ENCODE measurements around the gene LRP1B. TPM values are rescaled to one million over a fixed set of nuclear protein-coding genes. Genes with fewer than 3 reads are reported as not detected.

The LRP1B gene
- total RNA-seq, 1 donor from 2014 or later = 0.25 TPM

DNA sequence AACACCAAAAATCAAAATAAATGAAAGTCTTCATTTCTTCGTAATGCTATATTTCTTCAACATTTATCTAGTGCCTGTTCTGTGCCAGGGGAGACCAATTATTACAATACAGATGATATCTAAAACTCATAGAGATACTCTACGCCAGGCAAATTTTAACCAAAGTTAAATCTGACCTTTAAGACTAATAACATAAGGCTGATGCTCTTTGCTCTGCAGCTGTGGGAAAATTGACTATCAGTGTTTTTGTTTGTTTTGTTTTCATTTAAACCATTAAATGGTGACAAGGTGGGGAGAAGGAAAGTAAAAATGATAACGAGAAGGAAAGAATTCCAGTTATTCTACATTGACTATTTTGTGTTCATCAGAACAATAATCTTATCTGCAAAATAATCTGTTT lies 406.4 kb downstream of the LRP1B start:
- TF ChIP-seq, protein P1, sequence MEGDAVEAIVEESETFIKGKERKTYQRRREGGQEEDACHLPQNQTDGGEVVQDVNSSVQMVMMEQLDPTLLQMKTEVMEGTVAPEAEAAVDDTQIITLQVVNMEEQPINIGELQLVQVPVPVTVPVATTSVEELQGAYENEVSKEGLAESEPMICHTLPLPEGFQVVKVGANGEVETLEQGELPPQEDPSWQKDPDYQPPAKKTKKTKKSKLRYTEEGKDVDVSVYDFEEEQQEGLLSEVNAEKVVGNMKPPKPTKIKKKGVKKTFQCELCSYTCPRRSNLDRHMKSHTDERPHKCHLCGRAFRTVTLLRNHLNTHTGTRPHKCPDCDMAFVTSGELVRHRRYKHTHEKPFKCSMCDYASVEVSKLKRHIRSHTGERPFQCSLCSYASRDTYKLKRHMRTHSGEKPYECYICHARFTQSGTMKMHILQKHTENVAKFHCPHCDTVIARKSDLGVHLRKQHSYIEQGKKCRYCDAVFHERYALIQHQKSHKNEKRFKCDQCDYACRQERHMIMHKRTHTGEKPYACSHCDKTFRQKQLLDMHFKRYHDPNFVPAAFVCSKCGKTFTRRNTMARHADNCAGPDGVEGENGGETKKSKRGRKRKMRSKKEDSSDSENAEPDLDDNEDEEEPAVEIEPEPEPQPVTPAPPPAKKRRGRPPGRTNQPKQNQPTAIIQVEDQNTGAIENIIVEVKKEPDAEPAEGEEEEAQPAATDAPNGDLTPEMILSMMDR (IDR thresholded peaks at IDR 0.05) = no peak
- no peak for DNase-seq (ENCODE audit: low spot score)

DNA sequence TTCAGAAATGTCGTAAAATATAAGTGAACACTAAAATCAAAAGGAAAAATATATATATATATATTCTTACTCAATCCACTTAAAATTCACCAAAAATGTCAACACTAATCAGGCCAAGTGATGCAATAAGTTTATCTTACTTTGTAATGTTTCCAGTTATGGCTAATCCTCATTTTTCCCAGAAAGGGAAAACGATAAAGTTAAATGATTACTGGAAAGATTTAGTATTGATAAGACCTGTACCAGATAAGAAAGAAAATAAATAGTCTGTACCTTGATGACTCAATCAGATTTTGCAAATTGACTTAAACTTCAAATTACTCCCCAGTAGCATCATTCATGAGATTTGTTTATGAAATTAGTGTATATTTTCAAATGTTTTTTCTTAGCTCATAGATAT lies 407.0 kb downstream of the LRP1B start:
- H3K36me3 Mint-ChIP-seq (ENCODE audit: low read depth) = no peaks in the 10 kb centered on the region
- TF ChIP-seq, protein P1 (IDR thresholded peaks at IDR 0.05) = no peak
- no peaks in the 10 kb centered on the region for H3K9me3 Mint-ChIP-seq (ENCODE audit: low read depth)
- H3K27me3 Mint-ChIP-seq (ENCODE audit: low read depth) = peaks cover 1% of the 10 kb centered on the region
- no peaks in the 10 kb centered on the region for H3K4me1 Mint-ChIP-seq (ENCODE audit: low read depth)
- no peak overlapping the region for H3K27ac Mint-ChIP-seq (ENCODE audit: unreplicated experiment)
- no peak overlapping the region for H3K4me3 Mint-ChIP-seq (ENCODE audit: unreplicated experiment)
- no peak for DNase-seq (ENCODE audit: low spot score)

More for the DNA sequence above, 406.4 kb downstream of the LRP1B start:
- Mint-ChIP-seq H3K27me3 (ENCODE audit: low read depth) (no peaks in the 10 kb centered on the region), H3K4me3 (ENCODE audit: unreplicated experiment) (no peak overlapping the region), H3K4me1 (ENCODE audit: low read depth) (no peaks in the 10 kb centered on the region), H3K9me3 (ENCODE audit: low read depth) (no peaks in the 10 kb centered on the region), H3K36me3 (ENCODE audit: low read depth) (no peaks in the 10 kb centered on the region), H3K27ac (ENCODE audit: unreplicated experiment) (no peak overlapping the region)

DNA sequence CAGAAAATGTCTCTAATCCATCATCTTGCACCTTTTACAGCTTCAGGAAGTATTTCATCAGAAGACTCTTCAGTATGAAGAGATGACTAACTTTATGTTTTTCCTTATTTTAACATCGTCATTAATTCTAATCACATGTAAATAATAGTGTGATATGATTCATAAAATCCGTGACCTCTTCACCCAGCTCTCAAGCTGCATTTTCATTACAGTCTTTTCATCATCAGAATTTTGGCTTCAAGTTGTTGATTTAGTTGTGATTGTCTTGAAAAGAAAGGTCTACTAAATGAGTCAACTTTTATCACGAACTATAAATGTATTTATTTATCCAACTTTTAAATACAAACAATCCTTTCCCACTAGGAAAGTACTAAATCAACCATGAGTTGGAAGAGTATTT lies 410.3 kb downstream of the LRP1B start:
- no peak for DNase-seq (ENCODE audit: low spot score)
- no peaks in the 10 kb centered on the region for H3K36me3 Mint-ChIP-seq (ENCODE audit: low read depth)
- H3K27ac Mint-ChIP-seq (ENCODE audit: unreplicated experiment) = no peak overlapping the region
- H3K4me3 Mint-ChIP-seq (ENCODE audit: unreplicated experiment) = no peak overlapping the region
- no peaks in the 10 kb centered on the region for H3K4me1 Mint-ChIP-seq (ENCODE audit: low read depth)
- TF ChIP-seq, protein P1 (IDR thresholded peaks at IDR 0.05) = no peak
- H3K9me3 Mint-ChIP-seq (ENCODE audit: low read depth) = no peaks in the 10 kb centered on the region
- peaks cover 1% of the 10 kb centered on the region for H3K27me3 Mint-ChIP-seq (ENCODE audit: low read depth)

DNA sequence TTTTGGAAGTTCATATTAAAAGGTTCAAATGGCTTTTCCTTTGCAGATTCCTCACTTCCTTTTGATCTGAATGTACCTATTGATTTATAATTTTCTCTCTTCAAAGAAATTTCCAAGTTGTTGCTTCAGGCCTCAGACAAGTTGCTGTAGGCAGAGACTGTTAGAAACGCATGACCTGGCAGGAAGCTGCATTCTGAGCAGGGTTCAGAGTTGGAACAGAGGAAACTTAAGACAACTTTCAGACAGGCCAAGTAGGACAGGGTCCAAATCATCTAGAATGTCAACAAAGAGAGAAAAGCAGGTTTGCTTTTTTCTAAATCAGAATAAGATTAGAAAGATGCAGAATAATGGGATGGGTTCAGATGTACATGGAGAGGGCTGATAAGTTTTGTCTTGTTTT lies 416.3 kb downstream of the LRP1B start:
- no peaks in the 10 kb centered on the region for H3K9me3 Mint-ChIP-seq (ENCODE audit: low read depth)
- no peaks in the 10 kb centered on the region for H3K36me3 Mint-ChIP-seq (ENCODE audit: low read depth)
- no peaks in the 10 kb centered on the region for H3K4me1 Mint-ChIP-seq (ENCODE audit: low read depth)
- no peak for DNase-seq (ENCODE audit: low spot score)
- H3K27ac Mint-ChIP-seq (ENCODE audit: unreplicated experiment) = no peak overlapping the region
- TF ChIP-seq, protein P1 (IDR thresholded peaks at IDR 0.05) = no peak
- H3K27me3 Mint-ChIP-seq (ENCODE audit: low read depth) = peaks cover 1% of the 10 kb centered on the region
- H3K4me3 Mint-ChIP-seq (ENCODE audit: unreplicated experiment) = no peak overlapping the region

DNA sequence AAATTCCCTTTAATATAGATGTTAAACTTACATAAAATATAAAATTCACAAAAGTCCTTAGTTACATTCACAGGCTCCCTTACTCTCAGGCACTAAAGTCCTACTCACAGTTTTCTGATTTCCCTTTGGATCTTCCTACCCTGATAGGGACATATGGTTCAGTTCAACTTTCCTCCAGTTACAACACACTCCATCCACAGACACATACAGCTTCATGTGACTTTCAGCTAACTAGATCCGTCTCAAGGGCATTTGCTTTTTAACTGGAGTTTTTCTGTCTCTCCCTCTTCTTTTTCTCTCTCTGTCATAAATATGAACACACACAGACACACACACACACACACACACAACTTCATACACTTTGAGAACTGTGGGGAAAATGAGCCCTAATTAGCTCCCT lies 419.2 kb downstream of the LRP1B start:
- Mint-ChIP-seq H3K4me3 (ENCODE audit: unreplicated experiment) (no peak overlapping the region), H3K9me3 (ENCODE audit: low read depth) (no peaks in the 10 kb centered on the region), H3K27ac (ENCODE audit: unreplicated experiment) (no peak overlapping the region), H3K27me3 (ENCODE audit: low read depth) (no peaks in the 10 kb centered on the region), H3K36me3 (ENCODE audit: low read depth) (no peaks in the 10 kb centered on the region), H3K4me1 (ENCODE audit: low read depth) (no peaks in the 10 kb centered on the region)
- TF ChIP-seq, protein P1 (IDR thresholded peaks at IDR 0.05) = no peak
- DNase-seq (ENCODE audit: low spot score) = no peak
